ENCODE data around the gene VWA5A.
"Not testable (repeated sequence)": the region's sequence is repeated elsewhere in the genome, so short reads cannot be mapped to it uniquely, and the experiment has no call there.

Gene VWA5A

DNA sequence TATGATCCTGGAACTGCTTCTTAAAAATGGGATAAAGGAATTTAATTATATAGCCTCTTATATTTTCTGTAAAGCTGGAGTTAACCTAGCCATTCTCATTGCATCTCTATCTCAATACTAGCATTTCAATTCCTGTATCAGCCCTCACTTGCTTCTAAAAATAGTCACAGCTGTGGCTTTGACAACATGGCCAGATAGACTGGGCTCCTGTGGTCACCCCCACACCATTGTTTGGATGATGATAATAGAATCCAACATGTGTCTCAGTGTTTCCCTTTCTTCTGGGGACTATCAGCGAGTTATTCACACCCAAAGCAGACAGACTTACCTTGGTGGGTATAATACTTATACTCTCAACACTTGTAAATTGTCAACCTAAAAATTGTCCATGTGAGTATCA is 6.9 kb downstream of the VWA5A start:
- Histone ChIP-seq H3K9me3 (ENCODE audit: control insufficient read depth, low read length) (no peaks in the 10 kb centered on the region), H3K36me3 (ENCODE audit: control insufficient read depth, insufficient read depth, low read length) (peaks cover 74% of the 10 kb centered on the region), H3K27ac (ENCODE audit: low read depth, low read length, severe bottlenecking) (no peak overlapping the region), H3K4me3 (ENCODE audit: extremely low read depth, insufficient read depth, low read length, poor library complexity, severe bottlenecking) (no peak overlapping the region), H3K4me1 (ENCODE audit: control insufficient read depth, insufficient read depth, low read length, poor library complexity, severe bottlenecking) (no peaks in the 10 kb centered on the region)
- no CpG with 5 or more reads among the region's 1 CpG for WGBS, 2 experiments (ENCODE audit: insufficient coverage in 2 of 2)

DNA sequence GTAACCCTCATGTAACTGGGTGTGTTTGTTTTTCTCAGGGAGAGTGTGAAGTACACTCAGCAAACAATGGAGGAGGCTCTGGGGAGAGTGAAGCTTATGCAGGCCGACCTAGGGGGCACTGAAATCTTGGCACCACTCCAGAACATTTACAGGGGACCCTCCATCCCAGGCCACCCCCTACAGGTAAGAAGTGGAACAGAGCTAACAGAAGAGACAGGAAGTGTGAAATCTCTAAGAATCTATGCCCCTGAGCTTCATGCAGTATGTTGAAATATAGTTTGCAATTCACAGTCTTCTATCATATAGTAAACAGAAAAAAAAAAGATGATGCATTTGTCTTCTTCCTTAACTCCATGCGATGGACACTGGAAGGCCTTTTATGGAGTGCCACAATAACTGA is 8.4 kb downstream of the VWA5A start:
- WGBS, 2 experiments (ENCODE audit: insufficient coverage in 2 of 2), result 88% methylated on average over 1 of the region's 2 CpGs; no CpG with 5 or more reads in 1 of the 2 experiments
- Histone ChIP-seq H3K36me3 (ENCODE audit: control insufficient read depth, insufficient read depth, low read length) (peaks cover 59% of the 10 kb centered on the region), H3K9me3 (ENCODE audit: control insufficient read depth, low read length) (no peaks in the 10 kb centered on the region), H3K27ac (ENCODE audit: low read depth, low read length, severe bottlenecking) (no peak overlapping the region), H3K4me1 (ENCODE audit: control insufficient read depth, insufficient read depth, low read length, poor library complexity, severe bottlenecking) (no peaks in the 10 kb centered on the region), H3K4me3 (ENCODE audit: extremely low read depth, insufficient read depth, low read length, poor library complexity, severe bottlenecking) (no peak overlapping the region)

DNA sequence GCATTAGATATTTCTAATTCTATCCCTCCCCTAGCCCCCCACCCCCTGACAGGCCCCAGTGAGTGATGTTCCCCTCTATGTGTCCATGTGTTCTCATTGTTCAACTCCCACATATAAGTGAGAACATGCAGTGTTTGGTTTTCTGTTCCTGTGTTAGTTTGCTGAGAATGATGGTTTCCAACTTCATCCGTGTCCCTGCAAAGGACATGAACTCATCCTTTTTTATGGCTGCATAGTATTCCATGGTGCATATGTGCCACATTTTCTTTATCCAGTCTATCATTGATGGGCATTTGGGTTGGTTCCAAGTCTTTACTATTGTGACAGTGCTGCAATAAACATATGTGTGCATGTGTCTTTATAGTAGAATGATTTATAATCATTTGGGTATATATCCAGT is 11.9 kb downstream of the VWA5A start:
- not testable (repeated sequence) for H3K27ac ChIP-seq (ENCODE audit: low read depth, low read length, severe bottlenecking); H3K4me3 ChIP-seq (ENCODE audit: extremely low read depth, insufficient read depth, low read length, poor library complexity, severe bottlenecking); H3K4me1 ChIP-seq (ENCODE audit: control insufficient read depth, insufficient read depth, low read length, poor library complexity, severe bottlenecking); H3K9me3 ChIP-seq (ENCODE audit: control insufficient read depth, low read length)
- H3K36me3 ChIP-seq (ENCODE audit: control insufficient read depth, insufficient read depth, low read length), result peaks cover 31% of the 10 kb centered on the region
- WGBS, 2 experiments (ENCODE audit: insufficient coverage in 2 of 2), result no CpG with 5 or more reads among the region's 1 CpG

DNA sequence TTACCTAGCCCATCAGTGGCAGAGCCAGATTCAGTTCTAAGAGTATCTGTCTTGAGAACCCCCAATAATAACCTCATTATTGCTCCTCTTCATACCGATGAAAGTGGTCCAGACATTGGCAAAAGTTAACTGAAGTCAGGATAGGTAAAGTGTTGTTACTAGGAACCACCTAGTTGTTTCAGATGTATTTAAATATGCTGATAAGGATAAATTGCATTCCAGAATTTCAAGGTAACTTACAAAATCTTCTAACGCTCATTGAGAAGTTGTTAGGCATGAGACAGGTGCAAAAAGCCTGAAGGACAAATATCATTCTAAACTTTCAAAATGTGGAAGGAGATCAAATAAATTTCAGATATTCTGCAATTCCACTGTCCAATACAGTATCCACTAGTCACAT is 27.8 kb downstream of the VWA5A start:
- no peaks in the 10 kb centered on the region for H3K4me1 ChIP-seq (ENCODE audit: control insufficient read depth, insufficient read depth, low read length, poor library complexity, severe bottlenecking)
- H3K4me3 ChIP-seq (ENCODE audit: extremely low read depth, insufficient read depth, low read length, poor library complexity, severe bottlenecking), result no peak overlapping the region
- WGBS, 2 experiments (ENCODE audit: insufficient coverage in 2 of 2), result no CpG with 5 or more reads among the region's 2 CpGs
- peaks cover 13% of the 10 kb centered on the region for H3K36me3 ChIP-seq (ENCODE audit: control insufficient read depth, insufficient read depth, low read length)
- peaks cover 9% of the 10 kb centered on the region for H3K9me3 ChIP-seq (ENCODE audit: control insufficient read depth, low read length)
- no peak overlapping the region for H3K27ac ChIP-seq (ENCODE audit: low read depth, low read length, severe bottlenecking)

DNA sequence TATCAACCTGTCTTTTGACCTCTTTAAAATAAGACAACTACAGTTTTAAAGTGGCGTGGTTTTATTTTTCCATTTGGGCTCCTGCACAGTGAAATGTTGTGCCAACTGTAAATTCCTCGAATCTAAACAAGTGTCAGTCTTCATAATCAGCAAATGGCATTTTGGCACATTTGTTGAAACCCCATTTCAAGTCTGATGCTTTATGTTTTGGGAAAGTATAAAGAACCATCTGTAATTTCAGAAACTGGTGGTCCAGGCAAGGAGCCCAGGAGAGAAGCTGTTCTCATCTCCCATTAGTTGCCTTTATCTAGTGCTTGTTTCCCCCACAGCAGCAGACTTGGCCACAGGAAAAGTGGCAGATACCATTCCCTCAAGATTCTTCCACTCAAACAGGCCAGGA is 32.7 kb downstream of the VWA5A start:
- WGBS, 2 experiments (ENCODE audit: insufficient coverage in 2 of 2), result 100% methylated on average over 1 to 2 of the region's 2 CpGs
- no peak overlapping the region for H3K27ac ChIP-seq (ENCODE audit: low read depth, low read length, severe bottlenecking)
- H3K4me3 ChIP-seq (ENCODE audit: extremely low read depth, insufficient read depth, low read length, poor library complexity, severe bottlenecking), result no peak overlapping the region
- no peaks in the 10 kb centered on the region for H3K9me3 ChIP-seq (ENCODE audit: control insufficient read depth, low read length)
- peaks cover 6% of the 10 kb centered on the region for H3K36me3 ChIP-seq (ENCODE audit: control insufficient read depth, insufficient read depth, low read length)
- H3K4me1 ChIP-seq (ENCODE audit: control insufficient read depth, insufficient read depth, low read length, poor library complexity, severe bottlenecking), result no peaks in the 10 kb centered on the region

DNA sequence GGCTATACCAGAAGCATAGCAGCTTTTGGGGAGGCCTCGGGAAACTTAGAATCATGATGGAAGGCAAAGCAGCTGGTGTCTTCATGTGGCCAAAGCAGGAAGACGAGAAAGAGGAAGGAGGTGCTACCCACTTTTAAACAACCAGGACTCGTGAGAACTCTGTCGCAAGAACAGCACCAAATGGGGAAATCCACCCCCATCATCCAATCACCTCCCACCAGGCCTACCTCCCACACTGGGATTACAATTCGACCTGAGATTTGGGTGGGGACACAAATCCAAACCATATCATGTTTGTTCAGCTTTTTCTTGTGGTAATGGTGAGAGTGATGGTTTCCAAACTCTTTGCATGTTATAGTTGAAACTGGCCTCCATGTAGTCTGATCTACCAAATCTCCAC is 35.4 kb downstream of the VWA5A start:
- Histone ChIP-seq H3K4me1 (ENCODE audit: control insufficient read depth, insufficient read depth, low read length, poor library complexity, severe bottlenecking) (no peaks in the 10 kb centered on the region), H3K9me3 (ENCODE audit: control insufficient read depth, low read length) (no peaks in the 10 kb centered on the region), H3K4me3 (ENCODE audit: extremely low read depth, insufficient read depth, low read length, poor library complexity, severe bottlenecking) (no peak overlapping the region), H3K36me3 (ENCODE audit: control insufficient read depth, insufficient read depth, low read length) (peaks cover 6% of the 10 kb centered on the region), H3K27ac (ENCODE audit: low read depth, low read length, severe bottlenecking) (no peak overlapping the region)
- 92% methylated on average over 2 of the region's 5 CpGs; no CpG with 5 or more reads in 1 of the 2 experiments for WGBS, 2 experiments (ENCODE audit: insufficient coverage in 2 of 2)

DNA sequence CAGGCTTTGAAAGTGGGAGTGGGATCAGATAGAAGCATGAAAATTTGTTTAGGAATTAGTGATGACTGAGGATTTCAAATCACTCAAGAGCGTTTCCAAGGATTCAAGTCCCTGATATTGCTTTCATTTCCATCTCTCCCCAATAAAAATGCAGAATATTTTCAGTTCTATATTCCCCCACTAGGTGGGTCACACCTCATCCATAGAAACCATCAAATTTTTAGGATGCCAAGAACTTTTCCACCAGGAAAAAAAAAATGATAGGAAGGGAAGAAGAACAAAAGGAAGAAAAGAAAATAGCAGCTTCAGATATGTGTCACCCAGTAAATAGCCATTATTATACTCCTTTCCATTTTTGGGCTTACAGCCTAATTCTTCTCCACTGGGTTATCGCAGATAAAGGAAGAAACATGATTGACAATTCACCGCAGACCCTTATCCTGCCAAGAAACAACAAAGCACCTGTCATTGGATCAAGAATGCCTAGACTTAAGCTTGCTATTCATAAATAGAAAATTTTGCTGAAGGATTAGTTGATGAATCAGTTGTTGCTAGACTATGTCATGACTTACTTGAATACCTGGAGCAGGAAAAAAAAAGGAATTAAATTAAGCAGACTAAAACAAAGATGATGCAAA is 37.6 kb downstream of the VWA5A start:
- H3K27ac ChIP-seq (ENCODE audit: low read depth, low read length, severe bottlenecking), result no peak overlapping the region
- H3K9me3 ChIP-seq (ENCODE audit: control insufficient read depth, low read length), result no peaks in the 10 kb centered on the region
- WGBS, 2 experiments (ENCODE audit: insufficient coverage in 2 of 2), result 80 to 100% methylated on average over 1 of the region's 3 CpGs
- no peaks in the 10 kb centered on the region for H3K36me3 ChIP-seq (ENCODE audit: control insufficient read depth, insufficient read depth, low read length)
- no peak overlapping the region for H3K4me3 ChIP-seq (ENCODE audit: extremely low read depth, insufficient read depth, low read length, poor library complexity, severe bottlenecking)
- no peaks in the 10 kb centered on the region for H3K4me1 ChIP-seq (ENCODE audit: control insufficient read depth, insufficient read depth, low read length, poor library complexity, severe bottlenecking)

DNA sequence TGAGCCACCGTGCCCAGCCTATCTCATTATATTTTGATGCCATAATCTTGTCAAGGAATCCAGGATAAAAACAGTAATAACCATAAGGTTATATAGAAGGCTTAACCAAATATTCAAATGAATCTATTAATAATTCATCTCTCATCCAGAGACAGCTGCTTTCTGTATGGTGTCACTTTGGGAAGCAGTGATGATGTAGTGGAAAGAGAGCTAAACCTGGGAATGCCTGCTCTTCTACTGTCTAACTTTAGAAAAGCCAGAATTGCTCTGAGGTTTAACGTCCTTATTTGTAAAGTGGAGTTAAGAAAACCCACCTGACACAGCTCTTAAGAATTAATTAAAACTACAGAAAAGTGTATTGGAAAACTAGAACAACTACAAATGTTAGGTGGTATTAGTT is 38.6 kb downstream of the VWA5A start:
- no peaks in the 10 kb centered on the region for H3K4me1 ChIP-seq (ENCODE audit: control insufficient read depth, insufficient read depth, low read length, poor library complexity, severe bottlenecking)
- H3K9me3 ChIP-seq (ENCODE audit: control insufficient read depth, low read length), result no peaks in the 10 kb centered on the region
- no peaks in the 10 kb centered on the region for H3K36me3 ChIP-seq (ENCODE audit: control insufficient read depth, insufficient read depth, low read length)
- H3K4me3 ChIP-seq (ENCODE audit: extremely low read depth, insufficient read depth, low read length, poor library complexity, severe bottlenecking), result no peak overlapping the region
- H3K27ac ChIP-seq (ENCODE audit: low read depth, low read length, severe bottlenecking), result no peak overlapping the region
- WGBS, 2 experiments (ENCODE audit: insufficient coverage in 2 of 2), result 100% methylated on average over 1 of the region's 2 CpGs; no CpG with 5 or more reads in 1 of the 2 experiments

DNA sequence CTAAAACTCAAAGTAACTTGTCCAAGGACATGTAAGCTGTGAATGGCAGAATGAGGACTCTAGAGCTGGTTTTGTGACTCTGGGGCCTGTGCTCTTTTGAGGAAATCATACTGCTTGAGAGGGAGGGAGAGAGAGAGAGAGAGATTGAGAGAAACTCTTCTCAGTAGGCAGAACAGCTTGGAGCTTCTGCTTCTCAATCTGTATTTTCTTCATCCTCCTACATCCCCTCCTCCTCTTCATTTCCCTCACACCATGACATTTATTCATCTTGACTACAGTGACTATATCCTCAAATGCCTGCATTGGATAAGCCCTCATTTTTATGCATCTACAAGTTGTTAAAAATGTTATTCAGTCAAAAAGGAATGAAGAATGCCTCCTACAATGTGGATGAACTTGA is 44.2 kb downstream of the VWA5A start:
- H3K4me3 ChIP-seq (ENCODE audit: extremely low read depth, insufficient read depth, low read length, poor library complexity, severe bottlenecking), result no peak overlapping the region
- H3K27ac ChIP-seq (ENCODE audit: low read depth, low read length, severe bottlenecking), result no peak overlapping the region
- H3K4me1 ChIP-seq (ENCODE audit: control insufficient read depth, insufficient read depth, low read length, poor library complexity, severe bottlenecking), result no peaks in the 10 kb centered on the region
- H3K9me3 ChIP-seq (ENCODE audit: control insufficient read depth, low read length), result no peaks in the 10 kb centered on the region
- no peaks in the 10 kb centered on the region for H3K36me3 ChIP-seq (ENCODE audit: control insufficient read depth, insufficient read depth, low read length)

DNA sequence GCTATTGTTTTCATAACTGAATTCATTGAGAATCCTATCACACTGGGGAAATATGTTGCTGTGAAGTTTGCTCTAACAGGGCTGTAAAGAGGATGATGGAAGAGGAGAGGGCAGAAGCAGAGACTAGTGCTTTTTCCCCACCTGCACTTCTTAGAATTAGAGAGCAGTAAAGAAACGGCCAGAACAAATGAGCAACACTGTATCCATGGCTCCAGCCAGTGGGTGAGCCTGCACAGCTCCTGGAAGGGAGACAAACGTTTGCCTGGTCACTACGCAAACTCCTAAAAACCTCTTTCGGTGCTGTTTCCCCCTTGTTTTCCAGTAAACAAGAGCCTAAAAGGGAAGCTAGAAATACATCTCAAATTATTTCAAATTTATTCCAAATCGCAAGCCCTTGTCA is 45.7 kb downstream of the VWA5A start:
- WGBS, 2 experiments (ENCODE audit: insufficient coverage in 2 of 2), result 87 to 90% methylated on average over 4 to 5 of the region's 5 CpGs
- H3K27ac ChIP-seq (ENCODE audit: low read depth, low read length, severe bottlenecking), result no peak overlapping the region
- H3K4me3 ChIP-seq (ENCODE audit: extremely low read depth, insufficient read depth, low read length, poor library complexity, severe bottlenecking), result no peak overlapping the region
- no peaks in the 10 kb centered on the region for H3K4me1 ChIP-seq (ENCODE audit: control insufficient read depth, insufficient read depth, low read length, poor library complexity, severe bottlenecking)
- no peaks in the 10 kb centered on the region for H3K9me3 ChIP-seq (ENCODE audit: control insufficient read depth, low read length)
- H3K36me3 ChIP-seq (ENCODE audit: control insufficient read depth, insufficient read depth, low read length), result no peaks in the 10 kb centered on the region

DNA sequence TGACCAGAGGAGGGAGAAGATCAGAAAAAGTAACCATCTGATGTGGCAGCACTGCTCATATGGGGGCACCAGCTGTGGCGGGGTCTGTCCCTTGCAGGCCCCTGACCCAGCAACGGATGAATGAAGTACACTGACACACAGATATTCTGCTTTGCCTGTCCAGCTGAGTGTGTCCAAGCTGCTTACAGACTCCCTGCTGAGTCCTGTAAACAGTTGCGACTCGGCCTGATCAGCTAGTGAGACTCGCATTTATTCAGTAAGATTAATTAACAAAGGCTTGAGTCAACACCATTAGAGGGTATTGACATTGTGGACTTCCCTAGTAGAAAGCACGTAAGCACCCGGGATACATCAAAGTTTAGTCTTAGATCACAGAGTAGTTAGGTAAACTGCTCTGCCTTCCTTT is 52.6 kb downstream of the VWA5A start:
- Histone ChIP-seq H3K4me1 (ENCODE audit: control insufficient read depth, insufficient read depth, low read length, poor library complexity, severe bottlenecking) (no peaks in the 10 kb centered on the region), H3K4me3 (ENCODE audit: extremely low read depth, insufficient read depth, low read length, poor library complexity, severe bottlenecking) (no peak overlapping the region), H3K27ac (ENCODE audit: low read depth, low read length, severe bottlenecking) (no peak overlapping the region), H3K36me3 (ENCODE audit: control insufficient read depth, insufficient read depth, low read length) (no peaks in the 10 kb centered on the region), H3K9me3 (ENCODE audit: control insufficient read depth, low read length) (no peaks in the 10 kb centered on the region)
- WGBS, 2 experiments (ENCODE audit: insufficient coverage in 2 of 2), result 42 to 46% methylated on average over 3 to 6 of the region's 7 CpGs
